ENCODE measurements around the gene NFE2L2.
A peak's percentile ranks its signal among the peaks of the same experiment; 100 is the strongest.
"Not testable (repeated sequence)": the region's sequence is repeated elsewhere in the genome, so short reads cannot be mapped to it uniquely, and the experiment has no call there.

Gene NFE2L2

DNA sequence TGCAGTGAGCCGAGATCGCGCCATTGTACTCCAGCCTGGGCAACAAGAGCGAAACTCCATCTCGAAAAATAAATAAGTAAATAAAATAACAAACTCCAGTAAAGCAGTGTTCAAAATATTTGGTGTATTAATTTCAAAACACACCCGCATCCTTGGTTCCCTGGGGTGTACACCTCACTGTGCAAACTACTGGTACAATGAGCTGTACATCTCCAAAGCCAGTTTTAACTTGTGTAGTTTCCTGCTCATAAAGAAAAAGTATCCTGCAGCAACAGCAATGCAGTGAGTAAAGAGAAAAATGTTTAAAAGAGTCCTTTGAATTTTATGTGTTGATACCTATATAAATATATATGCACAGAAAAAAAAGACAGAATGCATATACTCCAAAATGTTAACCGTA is 4.4 kb upstream of the NFE2L2 start:
- H3K4me3 ChIP-seq (ENCODE audit: low read length) = no peak overlapping the region

DNA sequence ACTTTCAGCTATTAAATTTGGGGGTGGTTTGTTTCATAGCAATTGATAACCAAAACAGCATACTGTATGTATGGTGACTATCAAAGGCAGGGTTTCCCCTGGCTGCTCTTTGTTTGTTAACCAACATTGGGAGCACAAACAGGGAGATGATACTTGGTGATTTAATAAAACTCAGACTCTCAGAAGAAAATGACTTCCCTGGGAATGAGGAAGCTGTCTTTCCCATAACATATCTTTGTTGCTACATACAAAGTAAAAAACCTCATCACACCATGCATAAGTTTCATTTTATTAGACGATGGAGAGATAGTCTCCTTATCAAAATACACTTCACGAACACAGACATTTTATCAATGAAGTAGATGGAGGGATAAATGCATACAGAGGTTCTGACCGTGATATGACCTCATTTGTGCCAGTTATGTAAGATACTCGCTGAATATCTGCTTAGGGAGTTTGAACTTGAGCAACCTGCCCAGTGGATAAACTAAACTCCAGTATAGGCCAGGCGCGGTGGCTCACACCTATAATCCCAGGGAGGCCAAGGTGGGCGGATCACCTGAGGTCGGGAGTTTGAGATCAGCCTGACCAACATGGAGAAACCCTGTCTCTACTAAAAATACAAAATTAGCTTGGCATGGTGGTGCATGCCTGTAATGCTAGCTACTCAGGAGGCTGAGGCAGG is 3.8 kb upstream of the NFE2L2 start:
- no peak for TF ChIP-seq ZNF274 (IDR thresholded peaks at IDR 0.05; ENCODE audit: low read depth, low read length)
- no peak overlapping the region for H3K4me3 ChIP-seq (ENCODE audit: low read length)

More for the DNA sequence above, 4.4 kb upstream of the NFE2L2 start:
- no peak for TF ChIP-seq ZNF274 (IDR thresholded peaks at IDR 0.05; ENCODE audit: low read depth, low read length)

DNA sequence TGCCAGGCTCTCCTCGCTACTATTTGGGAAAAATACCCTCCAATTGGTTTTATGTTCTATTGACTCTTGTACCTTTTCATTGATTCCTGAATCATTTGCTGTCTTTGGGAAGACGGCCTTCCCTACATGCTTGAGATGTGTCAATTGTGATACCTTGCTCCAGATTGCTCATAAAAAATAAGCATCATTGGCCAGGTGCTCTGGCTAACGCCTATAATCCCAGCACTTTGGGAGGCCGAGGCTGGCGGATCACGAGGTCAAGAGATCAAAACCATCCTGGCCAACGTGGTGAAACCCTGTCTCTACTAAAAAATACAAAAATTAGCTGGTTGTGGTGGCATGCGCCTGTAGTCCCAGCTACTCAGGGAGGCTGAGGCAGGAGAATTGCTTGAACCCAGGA is 2.4 kb upstream of the NFE2L2 start:
- not testable (repeated sequence) for H3K4me3 ChIP-seq (ENCODE audit: low read length)

DNA sequence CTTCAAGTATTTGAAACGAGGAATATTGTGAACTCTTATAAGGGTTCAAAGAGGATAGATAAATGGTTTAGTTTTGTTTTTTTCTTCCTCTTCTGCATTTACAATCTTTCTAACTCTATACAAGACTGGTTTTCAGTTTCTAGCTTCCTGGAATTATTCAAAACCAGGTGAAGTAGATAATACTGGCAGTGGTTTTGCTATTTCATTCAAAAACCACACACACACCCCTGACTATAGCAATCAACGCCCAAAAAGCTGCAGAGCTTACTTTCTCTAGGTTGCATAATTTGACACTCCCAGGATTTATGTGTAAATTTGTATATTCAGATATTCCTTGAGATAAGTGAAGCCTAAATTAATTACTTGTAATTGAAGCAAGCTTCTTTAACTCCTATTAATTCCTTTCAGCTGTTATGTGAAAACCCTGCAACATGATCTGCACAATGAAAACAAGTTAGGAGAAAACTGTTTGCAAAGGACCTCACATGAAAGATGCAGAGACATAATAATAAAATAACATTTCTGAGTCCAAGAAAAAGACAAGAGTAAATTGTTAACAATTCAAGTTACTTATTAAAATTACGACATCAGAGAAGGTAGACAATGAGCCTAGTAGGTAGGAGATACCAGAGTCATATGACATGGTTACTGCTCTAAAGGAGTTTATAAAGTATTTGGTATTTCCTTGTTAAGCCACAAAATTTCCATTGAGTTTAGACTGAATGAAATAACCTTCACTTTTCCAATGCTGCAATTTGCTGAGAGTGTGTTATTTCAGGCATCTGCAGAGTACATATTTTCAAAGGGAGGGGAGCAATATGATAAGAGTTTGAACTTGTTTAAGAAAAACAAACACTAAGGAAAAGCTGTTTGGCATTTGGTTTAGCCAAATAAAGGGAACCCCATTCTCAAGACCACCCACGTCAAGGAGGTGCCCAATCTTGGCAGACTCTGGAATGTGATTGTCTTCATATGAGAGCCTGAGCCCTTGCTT is 1.6 kb upstream of the NFE2L2 start:
- TF ChIP-seq ZNF274 (IDR thresholded peaks at IDR 0.05; ENCODE audit: low read depth, low read length) = no peak
- H3K4me3 ChIP-seq (ENCODE audit: low read length) = no peak overlapping the region; the same call in 1 of the 2 replicates

DNA sequence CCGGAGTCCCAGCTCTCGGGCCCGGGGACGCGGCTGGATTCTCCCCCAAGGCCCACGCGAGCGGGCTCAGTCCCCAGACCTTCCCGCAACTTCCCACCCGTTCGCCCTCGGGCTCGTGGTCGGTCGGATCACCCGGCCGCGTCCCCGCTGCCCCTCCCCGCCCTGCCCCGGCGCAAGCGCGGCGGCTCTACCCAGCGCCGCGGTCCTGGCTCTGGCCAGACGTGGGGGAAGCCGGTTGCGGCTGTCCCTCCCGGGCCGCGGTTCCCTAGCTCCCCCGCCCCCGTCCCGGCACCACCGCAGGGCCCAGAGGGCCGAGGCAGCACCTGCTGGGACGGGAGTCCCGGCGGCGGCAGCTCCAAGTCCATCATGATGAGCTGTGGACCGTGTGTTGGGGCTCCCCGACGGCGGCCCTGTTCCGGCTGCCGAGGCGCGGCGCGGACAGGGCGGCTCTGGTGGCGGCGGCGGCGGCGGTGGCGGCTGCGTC is 276 bp downstream of the NFE2L2 start:
- peak overlapping the region; percentile 61 for H3K4me3 ChIP-seq (ENCODE audit: low read length)
- no peak for TF ChIP-seq ZNF274 (IDR thresholded peaks at IDR 0.05; ENCODE audit: low read depth, low read length)

DNA sequence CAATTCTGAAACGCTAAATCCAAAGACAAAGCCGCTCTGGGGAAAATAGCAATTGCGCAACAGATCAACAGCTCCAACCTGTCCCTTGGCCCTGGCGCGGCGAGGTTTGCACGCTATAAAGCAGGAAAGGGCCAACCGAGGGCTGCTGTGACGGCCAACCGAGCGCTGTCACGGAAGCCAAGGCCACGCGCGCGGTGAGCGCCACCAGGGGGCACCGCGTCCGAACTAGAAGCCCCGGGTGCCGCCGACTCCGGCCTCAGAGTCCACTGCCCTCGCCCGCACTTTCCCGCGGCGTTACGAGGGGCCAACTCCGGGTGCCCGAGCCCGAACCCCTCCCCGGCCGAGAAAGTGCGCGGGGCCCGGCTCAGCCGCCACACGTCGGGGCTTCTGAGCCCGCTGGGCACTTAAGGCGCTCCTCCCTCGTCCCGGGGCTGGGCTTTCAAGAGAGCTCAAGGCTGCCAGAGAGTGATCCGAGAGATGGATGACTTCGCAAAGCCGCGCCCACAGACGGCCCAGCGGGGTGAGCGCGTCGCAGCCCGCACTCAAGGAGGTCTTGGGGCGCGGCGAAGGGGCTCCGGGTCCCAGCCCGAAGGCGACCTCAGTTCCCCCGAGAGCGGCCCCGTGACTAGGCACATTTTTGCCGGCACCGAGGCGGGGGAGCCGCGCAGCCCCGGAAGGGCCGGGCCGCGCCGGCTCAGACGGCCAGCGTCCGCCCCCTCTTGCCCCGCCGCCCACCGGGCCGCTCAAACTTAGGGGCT is 897 bp downstream of the NFE2L2 start:
- peak overlapping the region; percentile 61 for H3K4me3 ChIP-seq (ENCODE audit: low read length)
- TF ChIP-seq ZNF274 (IDR thresholded peaks at IDR 0.05; ENCODE audit: low read depth, low read length) = no peak

DNA sequence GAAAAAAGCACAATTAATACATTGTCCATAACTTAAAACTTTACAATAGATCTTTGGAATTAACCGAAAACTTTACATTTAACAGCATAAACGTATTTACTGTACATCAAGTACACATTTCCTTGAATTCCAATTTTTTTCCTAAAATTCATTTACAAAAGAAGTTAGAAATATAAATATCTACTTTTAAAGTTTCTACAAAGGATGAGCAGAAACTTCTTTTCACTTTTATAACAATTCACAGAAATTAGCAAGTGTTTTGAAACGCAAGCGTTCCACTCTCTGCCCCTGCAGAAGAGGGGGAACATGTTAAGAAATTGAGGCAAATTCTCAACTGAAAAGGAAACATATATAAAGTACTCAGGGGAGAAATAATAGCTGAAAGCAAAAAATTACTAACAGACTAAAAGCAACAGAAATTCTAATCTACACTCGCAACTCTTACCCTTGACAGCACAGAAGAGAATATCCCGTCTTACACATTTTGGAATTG is 1.5 kb downstream of the NFE2L2 start:
- no peak for TF ChIP-seq ZNF274 (IDR thresholded peaks at IDR 0.05; ENCODE audit: low read depth, low read length)

DNA sequence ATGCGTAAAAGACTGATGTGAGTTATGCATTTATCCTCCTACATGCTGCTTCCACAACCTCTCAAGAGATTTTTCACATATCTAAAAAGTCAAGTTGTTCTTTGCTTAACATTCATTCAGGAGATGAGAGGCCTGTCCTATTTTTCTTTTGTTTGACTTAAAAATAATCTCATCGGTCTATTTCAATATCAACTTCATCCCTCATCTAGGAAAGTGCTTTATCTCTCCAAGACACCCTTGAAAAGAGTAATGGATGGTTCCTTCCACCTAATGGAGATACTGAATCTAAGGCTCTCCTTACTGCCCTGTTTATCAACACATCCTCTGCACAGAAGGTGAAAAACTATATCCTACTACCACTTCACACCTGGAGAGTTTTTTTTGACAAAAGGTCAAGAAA is 2.4 kb downstream of the NFE2L2 start:
- H3K4me3 ChIP-seq (ENCODE audit: low read length) = peak overlapping the region; percentile 61; the same call in 1 of the 2 replicates
- TF ChIP-seq ZNF274 (IDR thresholded peaks at IDR 0.05; ENCODE audit: low read depth, low read length) = no peak

More for the DNA sequence above, 1.5 kb downstream of the NFE2L2 start:
- H3K4me3 ChIP-seq (ENCODE audit: low read length) = peak overlapping the region; percentile 61

DNA sequence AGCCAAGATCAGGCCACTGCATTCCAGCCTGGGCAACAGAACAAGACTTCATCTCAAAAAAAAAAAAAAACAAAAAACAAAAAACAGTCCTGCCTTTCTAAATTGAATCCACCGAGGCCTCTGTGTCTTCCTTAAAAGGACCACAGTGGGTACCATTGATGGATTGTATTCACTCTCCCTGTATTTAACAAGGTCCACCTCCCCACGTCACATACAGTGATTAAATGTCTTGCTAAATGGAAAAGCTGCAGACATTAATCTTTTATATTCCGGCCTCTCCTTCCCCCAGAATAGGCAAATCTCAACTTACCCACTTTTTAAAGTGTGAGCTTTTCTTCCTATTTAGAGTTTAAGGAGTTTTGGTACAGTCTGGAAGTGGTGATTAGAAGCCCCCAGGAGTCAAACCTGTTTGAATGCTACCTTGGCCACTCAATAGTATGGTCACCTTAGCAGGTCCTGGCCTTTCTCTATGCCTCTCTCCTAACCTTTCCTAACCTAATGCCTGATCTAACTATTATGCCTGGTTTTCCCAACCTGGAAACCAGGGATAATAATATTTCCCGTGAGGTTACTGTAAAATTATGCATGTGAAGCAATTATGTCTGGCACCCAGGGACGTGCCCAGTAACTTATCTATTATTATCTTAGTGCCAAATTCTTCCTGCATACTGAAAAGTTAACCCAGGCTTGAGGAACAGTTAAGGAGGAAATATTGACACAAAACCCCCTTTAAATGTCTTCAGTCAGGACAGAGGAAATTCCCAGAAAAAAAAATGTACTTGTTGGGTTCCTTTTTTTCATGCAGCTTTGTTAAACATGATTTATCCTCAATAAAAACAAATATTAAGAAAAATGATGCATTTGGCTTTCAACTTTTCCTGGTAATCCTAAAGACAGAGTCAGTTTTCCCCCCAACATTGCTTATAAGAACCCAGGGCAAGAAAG is 3.1 kb downstream of the NFE2L2 start:
- no peak for TF ChIP-seq ZNF274 (IDR thresholded peaks at IDR 0.05; ENCODE audit: low read depth, low read length)
- H3K4me3 ChIP-seq (ENCODE audit: low read length) = peak overlapping the region; percentile 61; the same call in 1 of the 2 replicates

DNA sequence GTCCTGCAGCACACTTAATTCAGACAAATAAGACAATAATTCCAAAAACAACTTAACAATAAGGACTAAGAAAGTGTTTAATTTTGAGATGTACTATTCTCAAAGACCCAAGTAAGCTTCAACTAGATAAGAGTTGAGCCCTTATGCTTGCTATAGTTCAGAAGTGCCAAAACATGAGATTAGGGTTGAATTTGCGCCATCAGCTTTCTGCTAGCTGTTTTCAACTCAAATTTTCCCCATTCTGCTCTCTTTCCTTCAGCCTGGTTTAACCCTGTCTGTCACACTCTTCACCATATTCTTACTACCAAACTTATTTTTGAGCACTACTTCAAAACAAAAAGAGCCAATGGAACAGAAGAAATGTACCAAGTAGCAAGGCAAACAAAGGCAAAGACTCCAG is 4.1 kb downstream of the NFE2L2 start:
- TF ChIP-seq ZNF274 (IDR thresholded peaks at IDR 0.05; ENCODE audit: low read depth, low read length) = no peak
- H3K4me3 ChIP-seq (ENCODE audit: low read length) = no peak overlapping the region

DNA sequence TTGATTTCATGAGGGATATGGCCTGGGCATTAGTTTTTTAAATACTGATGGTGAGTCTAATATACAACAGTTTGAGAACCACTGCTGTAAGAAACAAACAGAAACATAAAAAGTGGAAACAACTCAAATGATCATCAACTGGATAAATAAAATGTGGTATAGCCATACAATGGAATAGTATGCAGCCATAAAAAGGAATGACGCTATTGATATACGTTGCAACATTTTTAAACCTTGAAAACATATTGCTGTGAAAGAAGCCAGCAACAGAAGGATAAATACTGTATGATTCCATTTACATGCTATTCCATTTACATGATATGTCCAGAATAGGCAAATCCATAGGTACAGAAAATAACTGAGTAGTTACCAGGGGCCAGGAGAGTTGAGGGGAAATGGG is 6.5 kb downstream of the NFE2L2 start:
- TF ChIP-seq ZNF274 (IDR thresholded peaks at IDR 0.05; ENCODE audit: low read depth, low read length) = no peak
- no peak overlapping the region for H3K4me3 ChIP-seq (ENCODE audit: low read length)

DNA sequence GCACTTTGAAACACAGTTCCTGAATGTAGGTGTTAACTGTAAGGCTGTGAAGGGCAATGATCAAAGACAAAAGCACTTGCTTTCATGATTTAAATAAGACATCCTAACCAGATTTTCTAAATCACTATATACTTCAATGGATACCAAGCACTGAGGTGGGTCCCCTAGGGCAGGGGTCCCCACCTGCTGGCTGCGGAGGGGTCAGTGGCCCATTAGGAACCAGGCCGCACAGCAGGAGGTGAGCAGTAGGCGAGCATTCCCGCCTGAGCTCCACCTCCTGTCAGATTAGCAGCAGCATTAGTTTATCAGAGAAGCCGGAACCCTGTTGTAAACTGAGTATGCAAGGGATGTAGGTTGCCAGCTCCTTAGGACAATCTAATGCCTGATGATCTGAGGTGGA is 7.1 kb downstream of the NFE2L2 start:
- no peak overlapping the region for H3K4me3 ChIP-seq (ENCODE audit: low read length)
- TF ChIP-seq ZNF274 (IDR thresholded peaks at IDR 0.05; ENCODE audit: low read depth, low read length) = no peak

DNA sequence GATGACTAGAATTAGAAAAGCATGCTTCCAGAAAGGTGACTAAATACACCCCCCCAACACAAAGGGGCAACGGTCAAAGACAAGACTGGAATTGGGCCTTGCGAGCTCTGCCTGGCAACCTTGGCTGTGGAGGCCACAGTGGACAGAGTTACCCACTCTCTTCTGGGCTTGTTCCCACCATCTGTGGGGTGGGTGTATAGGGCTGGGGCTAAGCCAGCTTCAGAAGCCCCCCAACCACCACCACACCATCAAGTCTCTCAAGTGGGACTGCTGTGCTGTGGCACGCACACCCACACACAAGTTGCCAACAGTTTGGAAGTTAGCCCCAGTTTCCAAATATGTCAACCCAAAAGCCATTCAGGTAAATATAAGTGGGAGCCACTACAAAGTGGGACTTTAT is 7.8 kb downstream of the NFE2L2 start:
- TF ChIP-seq ZNF274 (IDR thresholded peaks at IDR 0.05; ENCODE audit: low read depth, low read length) = no peak
- H3K4me3 ChIP-seq (ENCODE audit: low read length) = no peak overlapping the region

Measured in GM08714 (cell line).